ENCODE data around the gene PIMREG.

PIMREG gene

DNA sequence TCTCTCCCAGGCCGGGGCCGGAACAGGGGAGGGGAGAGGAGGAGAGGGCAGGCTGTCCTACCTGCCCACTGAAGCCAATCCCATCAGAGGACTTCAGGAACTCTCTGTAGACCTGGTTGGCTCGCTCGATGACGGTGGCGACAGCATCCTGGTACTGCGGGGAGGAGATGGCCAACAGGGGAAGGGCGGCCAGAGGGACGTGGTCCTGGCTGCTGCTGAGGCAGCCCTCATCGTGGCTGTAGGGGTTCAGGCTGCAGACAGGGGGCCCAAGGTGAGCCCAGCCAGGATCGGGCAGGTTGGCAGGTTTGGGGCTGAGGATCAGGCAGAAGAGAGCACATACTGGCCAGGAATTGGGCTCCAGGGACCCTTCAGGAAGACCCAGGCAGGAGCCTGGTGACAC lies 34.2 kb downstream of the PIMREG start:
- Histone ChIP-seq H3K4me1 (ENCODE audit: control insufficient read depth, insufficient read depth, low read length) (peaks cover 6% of the 10 kb centered on the region; the same call in 1 of the 2 replicates), H3K27ac (ENCODE audit: extremely low read depth, low read depth, low read length) (no peak overlapping the region), H3K9me3 (ENCODE audit: control insufficient read depth, insufficient read depth, low read depth, low read length) (no peaks in the 10 kb centered on the region), H3K36me3 (ENCODE audit: control insufficient read depth in 2 of 2, insufficient read depth in 1 of 2, low read length in 2 of 2) (no peaks in the 10 kb centered on the region), H3K4me3 (ENCODE audit: low read depth, low read length) (no peak overlapping the region)
- ChIA-PET POLR2A (no interaction called here), CTCF (no interaction called here)
- TF ChIP-seq YY2 (tag by site-specific recombination; IDR thresholded peaks at IDR 0.05) (no peak), ZNF510 (tag by site-specific recombination; IDR thresholded peaks at IDR 0.05; ENCODE audit: insufficient replicate concordance) (no peak), ZSCAN23 (tag by site-specific recombination; IDR thresholded peaks at IDR 0.05) (no peak), SP3 (tag by site-specific recombination; IDR thresholded peaks at IDR 0.05) (no peak), ZIC2 (tag by site-specific recombination; IDR thresholded peaks at IDR 0.05) (no peak), ZNF341 (tag by site-specific recombination; IDR thresholded peaks at IDR 0.05; ENCODE audit: low read depth) (no peak), IKZF3 (tag by site-specific recombination; IDR thresholded peaks at IDR 0.05) (no peak), PRDM1 (tag by site-specific recombination; IDR thresholded peaks at IDR 0.05) (no peak), ZNF768 (tag by site-specific recombination; IDR thresholded peaks at IDR 0.05) (no peak), ZNF626 (tag by site-specific recombination; IDR thresholded peaks at IDR 0.05) (no peak), SALL2 (tag by site-specific recombination; IDR thresholded peaks at IDR 0.05; ENCODE audit: borderline replicate concordance) (no peak), TCF7L2 (IDR thresholded peaks at IDR 0.05; ENCODE audit: borderline replicate concordance, low read depth, low read length) (no peak), ZNF184 (tag by site-specific recombination; IDR thresholded peaks at IDR 0.05) (no peak), ZNF843 (tag by site-specific recombination; IDR thresholded peaks at IDR 0.05) (no peak), ZNF10 (tag by site-specific recombination; IDR thresholded peaks at IDR 0.05) (no peak), ZNF629 (tag by site-specific recombination; IDR thresholded peaks at IDR 0.05) (no peak), ZNF529 (tag by site-specific recombination; IDR thresholded peaks at IDR 0.05; ENCODE audit: insufficient replicate concordance) (no peak), ZNF175 (tag by site-specific recombination; IDR thresholded peaks at IDR 0.05) (no peak)
- TF ChIP-seq, protein P1, sequence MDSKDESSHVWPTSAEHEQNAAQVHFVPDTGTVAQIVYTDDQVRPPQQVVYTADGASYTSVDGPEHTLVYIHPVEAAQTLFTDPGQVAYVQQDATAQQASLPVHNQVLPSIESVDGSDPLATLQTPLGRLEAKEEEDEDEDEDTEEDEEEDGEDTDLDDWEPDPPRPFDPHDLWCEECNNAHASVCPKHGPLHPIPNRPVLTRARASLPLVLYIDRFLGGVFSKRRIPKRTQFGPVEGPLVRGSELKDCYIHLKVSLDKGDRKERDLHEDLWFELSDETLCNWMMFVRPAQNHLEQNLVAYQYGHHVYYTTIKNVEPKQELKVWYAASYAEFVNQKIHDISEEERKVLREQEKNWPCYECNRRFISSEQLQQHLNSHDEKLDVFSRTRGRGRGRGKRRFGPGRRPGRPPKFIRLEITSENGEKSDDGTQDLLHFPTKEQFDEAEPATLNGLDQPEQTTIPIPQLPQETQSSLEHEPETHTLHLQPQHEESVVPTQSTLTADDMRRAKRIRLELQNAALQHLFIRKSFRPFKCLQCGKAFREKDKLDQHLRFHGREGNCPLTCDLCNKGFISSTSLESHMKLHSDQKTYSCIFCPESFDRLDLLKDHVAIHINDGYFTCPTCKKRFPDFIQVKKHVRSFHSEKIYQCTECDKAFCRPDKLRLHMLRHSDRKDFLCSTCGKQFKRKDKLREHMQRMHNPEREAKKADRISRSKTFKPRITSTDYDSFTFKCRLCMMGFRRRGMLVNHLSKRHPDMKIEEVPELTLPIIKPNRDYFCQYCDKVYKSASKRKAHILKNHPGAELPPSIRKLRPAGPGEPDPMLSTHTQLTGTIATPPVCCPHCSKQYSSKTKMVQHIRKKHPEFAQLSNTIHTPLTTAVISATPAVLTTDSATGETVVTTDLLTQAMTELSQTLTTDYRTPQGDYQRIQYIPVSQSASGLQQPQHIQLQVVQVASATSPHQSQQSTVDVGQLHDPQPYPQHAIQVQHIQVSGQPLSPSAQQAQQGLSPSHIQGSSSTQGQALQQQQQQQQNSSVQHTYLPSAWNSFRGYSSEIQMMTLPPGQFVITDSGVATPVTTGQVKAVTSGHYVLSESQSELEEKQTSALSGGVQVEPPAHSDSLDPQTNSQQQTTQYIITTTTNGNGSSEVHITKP (tag by site-specific recombination; IDR thresholded peaks at IDR 0.05) = no peak

DNA sequence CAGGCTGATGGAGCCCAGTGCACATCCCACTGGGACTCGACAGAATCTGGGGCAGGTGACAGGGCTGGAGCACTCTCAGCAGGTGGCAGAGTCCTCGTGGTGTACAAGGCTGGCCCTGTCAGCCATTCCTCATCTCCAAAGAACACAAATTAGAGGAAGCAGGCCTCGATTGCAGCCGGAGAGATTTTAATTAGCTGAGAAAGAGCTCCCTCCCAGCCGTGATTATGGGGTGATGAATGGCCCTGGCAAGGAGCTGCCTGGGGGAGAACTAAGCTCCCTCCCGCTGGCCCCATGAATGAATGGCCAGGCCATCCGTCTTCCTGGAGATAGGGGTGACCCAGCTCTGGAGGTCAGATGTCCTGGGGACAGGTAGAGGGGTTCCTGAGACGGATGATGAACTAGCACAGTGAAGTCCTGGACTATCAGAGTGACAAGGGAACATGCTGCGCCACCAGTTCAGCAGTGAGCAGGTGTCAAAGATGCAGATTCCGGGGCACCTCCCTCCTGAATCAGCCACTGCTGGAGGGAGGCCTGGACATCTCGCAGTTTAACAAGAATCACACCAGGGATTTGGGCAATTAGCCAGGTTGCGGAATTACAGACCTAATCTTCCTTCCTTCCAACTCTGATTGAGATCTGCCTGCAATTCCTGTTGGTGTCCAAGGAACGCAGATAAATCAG lies 35.5 kb downstream of the PIMREG start:
- Histone ChIP-seq H3K36me3 (ENCODE audit: control insufficient read depth in 2 of 2, insufficient read depth in 1 of 2, low read length in 2 of 2) (no peaks in the 10 kb centered on the region), H3K4me3 (ENCODE audit: low read depth, low read length) (no peak overlapping the region), H3K27ac (ENCODE audit: extremely low read depth, low read depth, low read length) (no peak overlapping the region), H3K9me3 (ENCODE audit: control insufficient read depth, insufficient read depth, low read depth, low read length) (no peaks in the 10 kb centered on the region), H3K4me1 (ENCODE audit: control insufficient read depth, insufficient read depth, low read length) (peaks cover 6% of the 10 kb centered on the region; the same call in 1 of the 2 replicates)
- ChIA-PET CTCF (no interaction called here), POLR2A (no interaction called here)
- TF ChIP-seq ZBTB20 (tag by site-specific recombination; IDR thresholded peaks at IDR 0.05) = peak; percentile 80
- no peak for TF ChIP-seq ZNF423 (tag by site-specific recombination; IDR thresholded peaks at IDR 0.05)
- peak; percentile 14; the same call in 1 of the 2 replicates for TF ChIP-seq ZNF341 (tag by site-specific recombination; IDR thresholded peaks at IDR 0.05; ENCODE audit: low read depth)
- peak; percentile 34; the same call in 1 of the 2 replicates for TF ChIP-seq GLIS1 (tag by site-specific recombination; IDR thresholded peaks at IDR 0.05)
- peak; percentile 91 for TF ChIP-seq ZIC2 (tag by site-specific recombination; IDR thresholded peaks at IDR 0.05)

All from HEK293 (cell line).